Endothelial cell of umbilical vein (primary cell): ENCODE results near the gene ERGIC1. TPM values are rescaled to one million over a fixed set of nuclear protein-coding genes. Genes with fewer than 3 reads are reported as not detected.
A peak's percentile ranks its signal among the peaks of the same experiment; 100 is the strongest.

ENCODE experiments used
- BruUV-seq: library from RNA; stranded (reverse); fragments of 400-500 nt; replicated peaks from 2 replicates; lab custom pipeline; 2021; lab: Mats Ljungman, UMichigan
- CTCF ChIA-PET: fragments of 300-600, 350-600 bp; sonication (Branson Sonifier 250); formaldehyde crosslinking; loops from one replicate; lab custom pipeline; 2021; ENCODE audit warnings: antibody characterized with exemption, inconsistent platforms; lab: Charles Lee
- POLR2A ChIA-PET: fragments of 300-600, 350-600 bp; sonication (Branson Sonifier 250); formaldehyde crosslinking; loops from one replicate; lab custom pipeline; 2021; ENCODE audit warnings: antibody characterized with exemption, inconsistent platforms; lab: Charles Lee
- DNase-seq: peaks from one replicate; pipeline ENCODE4 v3.0.0-alpha.2; 2011; ENCODE audit warnings: low read depth, low spot score
- FAIRE-seq: peaks from 2 replicates; lab custom pipeline; 2011; peaks lifted over from hg19 to GRCh38; lab: Jason Lieb, UNC
- H2AFZ ChIP-seq: 2 replicates; pipeline ENCODE4 v1.6.0; 2012; ENCODE audit warnings: low read depth, low read length, control low read depth, inconsistent platforms
- H3K27ac ChIP-seq: 2 replicates; pipeline ENCODE4 v1.5.1; 2011; ENCODE audit warnings: low read depth, mild to moderate bottlenecking, control low read depth, low read length, moderate library complexity; ENCODE audit not compliant: insufficient read depth
- H3K27me3 ChIP-seq, 2 experiments: 2 replicates each; pipeline versions ENCODE4 v1.6.0 to v1.6.1; 2011; ENCODE audit warnings: low read length in 2 of 2, mixed read lengths in 1 of 2; ENCODE audit not compliant: control insufficient read depth in 2 of 2, insufficient read depth in 2 of 2
- H3K36me3 ChIP-seq, 2 experiments: 2 replicates in 1 of 2; 3 replicates in 1 of 2; pipeline ENCODE4 v1.5.1; 2011; ENCODE audit warnings: low read length in 2 of 2, mild to moderate bottlenecking in 1 of 2, moderate library complexity in 1 of 2; ENCODE audit not compliant: control insufficient read depth in 2 of 2, insufficient read depth in 2 of 2; ENCODE audit errors: extremely low read depth in 1 of 2
- H3K4me1 ChIP-seq: 3 replicates; pipeline ENCODE4 v1.5.1; 2011; ENCODE audit warnings: mild to moderate bottlenecking, low read length; ENCODE audit not compliant: control insufficient read depth, insufficient read depth; ENCODE audit errors: extremely low read depth
- H3K4me2 ChIP-seq: 2 replicates; pipeline ENCODE4 v1.6.1; 2011; ENCODE audit warnings: low read length, control low read depth, mixed read lengths; ENCODE audit not compliant: insufficient read depth
- H3K4me3 ChIP-seq, 3 experiments: fragments of 200-600 bp in 1 of 3; sonication (generic), shearing (Covaris generic) in 1 of 3; replicated peaks in 1 of 3; 2 replicates each; pipeline ENCODE4 v1.5.1; 2011 to 2016; ENCODE audit warnings: control low read depth in 3 of 3, low read length in 3 of 3, mild to moderate bottlenecking in 2 of 3, inconsistent platforms in 1 of 3, low read depth in 1 of 3, moderate library complexity in 1 of 3; ENCODE audit not compliant: insufficient read depth in 1 of 3
- H3K79me2 ChIP-seq: 2 replicates; pipeline ENCODE4 v1.6.0; 2012; ENCODE audit warnings: low read length, inconsistent platforms; ENCODE audit not compliant: control insufficient read depth, insufficient read depth
- H3K9ac ChIP-seq: replicated peaks from 2 replicates; pipeline ENCODE3; 2011; ENCODE audit warnings: low read length, control low read depth; ENCODE audit not compliant: insufficient read depth; ENCODE audit errors: extremely low read depth
- H3K9me1 ChIP-seq: replicated peaks from 3 replicates; pipeline ENCODE4 v1.6.0; 2011; ENCODE audit warnings: mild to moderate bottlenecking, low read length; ENCODE audit not compliant: control insufficient read depth, insufficient read depth; ENCODE audit errors: extremely low read depth
- H3K9me3 ChIP-seq: replicated peaks from 2 replicates; pipeline ENCODE4 v1.5.1; 2012; ENCODE audit warnings: low read length, inconsistent platforms; ENCODE audit not compliant: control insufficient read depth, insufficient read depth
- H4K20me1 ChIP-seq: replicated peaks from 2 replicates; pipeline ENCODE3; 2011; ENCODE audit warnings: mild to moderate bottlenecking, low read length; ENCODE audit not compliant: control insufficient read depth, insufficient read depth; ENCODE audit errors: extremely low read depth
- CTCF ChIP-seq, 2 donors: IDR thresholded peaks; 1 replicate in 1 of 2; 2 replicates in 1 of 2; pipeline ENCODE4 v1.5.1; 2011; ENCODE audit warnings: low read length in 2 of 2, mild to moderate bottlenecking in 2 of 2, moderate library complexity in 2 of 2, control low read depth in 1 of 2, inconsistent platforms in 1 of 2, low read depth in 1 of 2; ENCODE audit not compliant: insufficient read depth in 1 of 2; ENCODE audit errors: extremely low read depth in 1 of 2
- FOS ChIP-seq: IDR thresholded peaks from 2 replicates; pipeline ENCODE4 v1.6.1; 2011; ENCODE audit warnings: mild to moderate bottlenecking, low read length, moderate library complexity, borderline replicate concordance; ENCODE audit not compliant: insufficient read depth
- GATA2 ChIP-seq: IDR thresholded peaks from 2 replicates; pipeline ENCODE4 v1.7.0; 2011; ENCODE audit warnings: low read depth, mild to moderate bottlenecking, moderate library complexity, mixed read lengths, low read length; ENCODE audit not compliant: insufficient read length, insufficient read depth
- JUN ChIP-seq: IDR thresholded peaks from 2 replicates; pipeline ENCODE4 v1.6.1; 2011; ENCODE audit warnings: borderline replicate concordance, low read depth; ENCODE audit not compliant: insufficient read length, insufficient read depth
- POLR2A ChIP-seq: IDR thresholded peaks from 2 replicates; pipeline ENCODE4 v1.6.1; 2012; ENCODE audit warnings: low read depth, mild to moderate bottlenecking, control low read depth, low read length
- POLR2AphosphoS5 ChIP-seq: IDR thresholded peaks from 2 replicates; pipeline ENCODE4 v1.6.1; 2012; ENCODE audit warnings: low read depth, mild to moderate bottlenecking, control low read depth, low read length, moderate library complexity; ENCODE audit not compliant: insufficient read depth
- dilution Hi-C: fragments of 300-500 bp; cut with MboI; formaldehyde crosslinking; loops from one replicate; pipeline ENCODE4 v1.15.0; 2019; ENCODE audit warnings: low sequenced_read_pairs; ENCODE audit not compliant: extremely low pct_ligation_motif_present
- intact Hi-C: fragments of 100-400 bp; cut with micrococcal nuclease; formaldehyde crosslinking; loops from one replicate; pipeline ENCODE4 v1.10.0; 2022
- polyA plus RNA-seq, 4 experiments: library from polyadenylated mRNA; depleted of rRNA in 3 of 4; stranded (reverse) in 3 of 4; unstranded in 1 of 4; fragments of >200 nt; gene quantifications; 2 replicates each; pipeline versions ENCODE4 v1.2.1 to v1.2.3, GENCODE V29; 2011 to 2012; ENCODE audit warnings: missing spikeins in 1 of 4
- total RNA-seq: library from RNA; stranded (reverse); gene quantifications from 2 replicates; pipeline ENCODE4 v1.2.3, GENCODE V29; 2021

The ERGIC1 gene
- total and polyA plus RNA-seq, 2 donors (not counting 3 experiments of a cell fraction or from before 2014, with no cell fraction given) = 105 to 109 TPM

- Histone ChIP-seq H3K27ac (peak overlapping the region; percentile 90), H3K9me1 (no peaks in the 10 kb centered on the region), H3K9me3 (no peaks in the 10 kb centered on the region), H2AFZ (no peak overlapping the region), H4K20me1 (no peaks in the 10 kb centered on the region), H3K9ac (peak overlapping the region; percentile 82), H3K4me2 (peak overlapping the region; percentile 3), H3K4me3 (no peak overlapping the region), H3K36me3 (no peaks in the 10 kb centered on the region), H3K27me3 (no peaks in the 10 kb centered on the region), H3K4me1 (peaks cover 68% of the 10 kb centered on the region), H3K79me2 (peaks cover 38% of the 10 kb centered on the region)
- TF ChIP-seq POLR2A (no peak), POLR2AphosphoS5 (no peak), JUN (no peak), CTCF (IDR thresholded peaks at IDR 0.05; ENCODE audit: extremely low read depth in 1 of 2, insufficient read depth in 1 of 2, low read depth in 1 of 2, low read length in 2 of 2) (no peak), FOS (no peak), GATA2 (no peak)
- ChIA-PET CTCF (interaction anchor here (1.0 to 4.6 kb wide), 14 partner anchors 9 to 144 kb away, joined by 3 to 37 read pairs (median 4); partner anchors contain the start of gene DUSP1), POLR2A (interaction anchor here (0.8 to 4.0 kb wide), 6 partner anchors 12 to 93 kb away, joined by 3 to 60 read pairs (median 5); partner anchors contain the start of gene DUSP1)
- DNase-seq (no peak), FAIRE-seq (no peak)
- dilution Hi-C loops = no loop called here
- intact Hi-C loops = loop anchor here (1.0 to 2.0 kb wide), 3 partner anchors 12 to 64 kb away; no protein-coding TSS in a partner anchor
- TSS peak; percentile 69 for BruUV-seq
Observed at GRCh38 chr5:172858511-172858989, 24.5 kb downstream of the ERGIC1 start.
